GM19395 (cell line): ENCODE measurements around the gene RSPH6A.

ENCODE experiments used
- ATAC-seq: cut with Tn5 transposase; IDR thresholded peaks from one replicate; pipeline ENCODE4 v1.9.1; 2021; ENCODE audit warnings: mild to moderate bottlenecking, moderate library complexity; ENCODE audit not compliant: unreplicated experiment

The RSPH6A gene

DNA sequence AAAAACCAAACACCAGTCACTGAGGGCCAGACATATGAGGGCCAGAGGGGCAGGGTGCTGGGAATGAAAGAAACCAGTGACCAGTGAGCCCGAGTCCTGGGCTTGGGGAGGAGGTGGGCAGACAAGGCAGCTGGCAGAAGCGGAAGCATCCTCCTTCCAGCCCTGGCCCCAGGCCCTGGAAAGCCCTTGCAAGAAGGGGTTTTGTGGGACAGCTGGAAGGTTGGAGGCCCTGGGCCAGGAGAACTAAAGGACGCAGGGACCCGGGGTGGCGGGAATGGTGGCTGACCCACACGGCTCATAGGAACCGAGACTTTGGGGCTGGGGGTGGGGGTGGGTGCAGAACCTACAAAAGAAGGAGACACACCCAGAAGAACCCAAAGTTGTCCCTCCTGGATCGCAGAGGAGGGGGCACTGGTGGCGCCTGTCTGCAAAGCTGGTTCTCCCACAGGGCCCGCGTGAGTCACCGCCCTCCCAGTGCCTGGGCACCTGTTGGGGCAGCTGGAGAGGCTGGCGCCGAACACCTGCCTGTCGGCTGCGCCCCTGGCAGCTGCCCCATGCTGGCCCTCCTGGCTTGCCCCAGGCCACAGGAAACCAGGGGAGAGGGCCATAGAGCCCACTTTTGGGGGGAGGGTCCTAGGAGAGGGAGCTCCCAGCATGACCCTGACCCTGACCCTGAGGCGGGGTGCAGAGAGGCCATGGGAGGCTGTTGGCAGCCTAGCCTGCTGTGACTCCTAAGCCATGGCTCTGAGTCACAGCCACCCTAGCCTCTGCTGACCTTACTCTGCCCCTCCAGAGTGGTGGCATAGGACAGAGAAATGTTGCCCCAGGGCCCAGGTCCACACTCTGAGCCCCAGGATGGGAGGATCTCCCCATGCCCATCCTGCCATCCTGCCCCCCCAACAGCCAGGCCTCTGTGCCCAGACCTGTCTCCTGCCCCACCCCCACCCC, 33.6 kb downstream of the RSPH6A start:
- ATAC-seq: no peak

DNA sequence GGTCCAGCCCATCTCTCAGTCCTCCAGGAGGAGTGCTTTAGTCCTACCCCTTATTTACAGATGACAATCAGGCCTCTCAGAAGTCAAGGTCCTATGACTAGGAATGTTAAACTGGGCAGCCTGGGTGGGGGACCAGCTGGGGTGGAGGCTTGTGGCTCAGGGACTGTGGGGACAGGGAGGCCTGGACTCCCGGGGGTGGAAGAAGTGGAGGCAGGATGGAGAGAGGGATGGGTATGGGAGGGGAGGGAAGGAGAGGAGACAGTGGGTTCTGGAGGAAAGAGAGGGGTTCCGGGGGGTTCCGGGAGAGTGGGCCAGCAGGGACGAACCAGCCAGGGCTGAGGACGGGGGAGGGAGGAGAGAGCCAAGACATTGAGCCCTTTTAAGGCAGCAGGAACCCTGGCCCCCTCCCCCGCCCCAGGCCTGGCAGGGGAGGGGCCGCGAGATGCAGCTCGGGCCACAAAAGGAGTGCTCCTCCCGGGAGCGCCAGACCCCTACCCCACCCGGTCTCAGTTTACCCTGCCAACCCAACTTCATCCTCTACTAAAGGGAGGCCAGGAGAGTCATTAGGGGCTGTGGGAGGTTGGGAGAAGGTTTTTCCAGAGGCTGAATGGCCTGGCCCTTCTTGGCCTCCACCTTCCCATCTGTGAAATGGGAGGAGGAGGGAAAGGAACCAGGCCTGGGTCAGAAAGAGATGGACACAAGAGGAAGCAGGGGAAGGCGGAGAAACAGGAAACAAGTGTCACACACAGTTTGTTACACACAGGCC, 34.5 kb downstream of the RSPH6A start:
- ATAC-seq: no peak

DNA sequence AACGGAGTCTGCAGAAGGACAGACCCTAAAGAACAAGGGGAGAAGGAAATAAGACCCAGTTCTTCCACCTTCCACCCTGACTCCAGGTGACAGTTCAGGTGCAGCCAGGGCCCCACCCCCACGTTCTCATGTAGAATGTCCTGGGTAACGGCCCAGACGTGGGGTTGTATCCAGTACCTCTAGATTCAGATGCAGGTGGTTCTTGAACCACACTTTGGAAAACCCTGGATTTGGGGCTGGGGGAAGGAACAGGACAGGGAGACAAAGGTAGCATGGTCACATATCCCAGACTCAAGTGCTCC, 35.0 kb downstream of the RSPH6A start:
- ATAC-seq: no peak

DNA sequence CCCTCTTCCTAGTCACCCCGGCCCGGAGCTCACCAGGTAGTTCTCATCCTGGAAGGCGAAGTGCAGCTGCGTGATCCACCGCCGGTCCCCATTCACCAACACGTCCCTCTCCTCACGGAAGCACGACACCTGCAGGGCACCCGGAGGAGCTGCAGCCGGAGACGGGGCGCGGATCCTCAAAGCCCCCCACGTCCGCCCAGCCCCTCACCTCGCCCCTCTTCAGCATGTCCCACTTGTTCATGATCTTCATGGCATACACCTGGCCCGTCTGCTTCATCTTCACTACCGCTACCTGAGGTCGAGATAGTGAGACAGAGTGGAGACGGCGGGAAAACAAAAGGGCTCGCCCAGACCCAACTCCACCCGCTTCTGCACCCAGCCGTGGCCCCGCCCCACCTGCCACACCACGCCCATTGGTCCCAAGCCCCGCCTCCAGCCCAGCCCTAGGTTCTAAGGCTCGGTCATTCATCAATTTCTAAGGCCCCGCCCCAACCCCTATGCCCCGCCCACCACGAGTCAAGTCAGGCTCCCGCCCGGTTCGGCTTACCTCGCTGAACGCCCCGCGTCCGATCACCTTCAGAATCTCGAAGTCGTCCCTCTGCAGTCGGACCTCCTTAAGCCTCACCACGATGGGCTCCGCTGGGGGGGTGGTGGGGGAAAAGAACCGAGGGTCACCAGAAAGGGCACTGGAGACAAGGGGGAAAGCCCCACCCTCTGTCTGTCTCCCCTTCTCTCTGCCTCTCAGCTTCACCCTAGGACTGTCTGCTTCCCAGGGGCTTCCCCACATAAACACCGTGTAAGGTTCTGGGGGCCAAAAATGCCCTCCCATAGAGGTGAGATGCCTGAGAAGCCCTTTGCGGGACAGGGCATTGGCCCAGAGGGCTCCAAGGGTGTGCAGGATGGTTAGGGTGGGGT, 35.6 kb downstream of the RSPH6A start:
- peak; percentile 78 for ATAC-seq

DNA sequence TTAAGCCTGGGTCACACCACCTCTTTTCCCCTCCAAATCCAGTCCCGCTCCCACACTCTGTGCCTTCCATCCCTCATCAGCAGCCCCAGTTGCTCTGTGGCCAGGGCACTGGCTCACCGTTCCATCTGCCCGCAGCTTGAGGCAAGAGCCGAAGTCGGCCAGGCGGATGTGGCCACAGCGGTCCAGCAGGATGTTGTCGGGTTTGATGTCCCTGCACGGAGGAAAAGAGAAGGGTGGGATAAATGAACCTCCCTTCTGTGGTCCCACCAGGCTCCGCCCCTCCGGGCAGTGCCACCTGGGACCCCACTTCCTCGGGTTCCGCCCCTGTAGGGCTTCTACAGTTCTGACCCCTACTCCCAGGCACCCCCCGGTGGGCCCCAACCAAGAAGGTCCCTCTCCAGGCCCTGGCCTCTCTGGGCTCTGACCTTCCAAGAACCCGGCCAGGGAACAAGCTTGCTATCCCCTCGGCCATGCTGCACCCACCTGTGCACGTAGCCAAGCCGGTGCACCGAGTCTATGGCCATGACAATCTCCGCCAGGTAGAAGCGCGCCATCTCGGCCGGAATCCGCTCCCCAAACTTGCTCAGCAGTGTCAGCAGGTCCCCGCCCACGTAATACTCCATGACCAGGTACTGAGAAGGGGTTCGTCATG, 37.0 kb downstream of the RSPH6A start:
- no peak for ATAC-seq

DNA sequence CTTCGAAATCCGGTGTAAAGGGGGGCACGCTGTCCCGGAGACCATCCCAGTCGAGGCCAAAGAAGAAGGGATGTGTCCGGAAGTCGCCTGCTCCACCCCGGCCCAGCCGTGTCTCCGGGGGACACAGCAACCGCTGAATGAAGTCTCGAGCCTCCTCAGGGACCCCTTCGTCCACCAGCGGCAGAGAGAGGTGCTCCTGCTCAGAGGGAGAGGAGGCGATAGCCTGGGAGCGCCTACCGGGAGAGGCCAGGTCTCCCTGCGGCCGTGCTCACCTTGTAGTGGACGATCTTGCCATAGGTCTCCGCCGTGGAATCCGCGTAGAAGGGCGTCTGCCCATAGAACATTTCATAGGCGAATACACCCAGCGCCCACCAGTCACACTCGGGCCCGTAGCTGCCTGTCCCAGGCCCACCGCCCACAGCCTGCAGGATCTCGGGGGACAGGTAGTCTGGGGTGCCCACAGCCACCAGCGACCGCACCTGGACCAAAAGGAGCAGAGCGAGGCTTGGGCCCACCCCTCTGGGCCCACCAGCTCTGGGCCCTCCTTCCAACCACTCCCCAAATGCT, 37.6 kb downstream of the RSPH6A start:
- ATAC-seq: no peak

DNA sequence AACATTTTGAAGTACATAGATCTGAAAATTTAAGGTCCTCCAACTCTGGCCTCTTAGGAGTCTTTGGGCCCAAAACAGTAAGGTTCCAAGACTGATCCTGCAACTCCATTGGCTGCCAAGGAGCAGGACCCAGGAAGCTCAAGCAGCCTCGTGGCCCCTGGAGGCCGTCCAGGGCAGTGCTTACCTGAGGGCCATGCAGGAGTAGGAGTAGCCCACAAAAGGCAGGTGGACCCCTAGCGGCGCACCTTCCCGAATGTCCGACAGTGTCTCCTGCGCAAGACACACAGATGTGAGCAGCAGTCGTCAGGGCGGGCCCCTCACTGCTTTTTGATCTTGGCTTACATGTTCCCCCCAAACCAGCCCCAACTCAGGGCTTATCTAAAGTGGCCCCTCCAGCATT, 40.3 kb downstream of the RSPH6A start:
- no peak for ATAC-seq

DNA sequence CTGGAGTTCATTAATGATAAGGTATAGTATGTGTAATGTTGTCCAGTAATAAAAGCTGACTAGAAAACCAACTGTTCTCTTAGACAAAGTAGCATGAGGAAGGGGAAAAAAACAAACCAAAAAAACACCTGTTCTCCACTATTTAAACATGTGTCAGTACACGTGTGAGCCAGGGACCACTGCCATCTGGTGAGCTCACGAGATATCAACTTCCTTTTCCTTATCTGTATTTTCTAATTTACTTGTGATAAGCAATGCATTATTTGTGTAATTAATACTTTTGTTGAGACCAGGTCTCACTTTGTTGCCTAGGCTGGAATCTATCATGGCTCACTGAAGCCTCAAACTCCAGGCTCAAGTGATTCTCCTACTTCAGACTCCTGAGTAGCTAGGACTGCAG, 41.7 kb downstream of the RSPH6A start:
- no peak for ATAC-seq

DNA sequence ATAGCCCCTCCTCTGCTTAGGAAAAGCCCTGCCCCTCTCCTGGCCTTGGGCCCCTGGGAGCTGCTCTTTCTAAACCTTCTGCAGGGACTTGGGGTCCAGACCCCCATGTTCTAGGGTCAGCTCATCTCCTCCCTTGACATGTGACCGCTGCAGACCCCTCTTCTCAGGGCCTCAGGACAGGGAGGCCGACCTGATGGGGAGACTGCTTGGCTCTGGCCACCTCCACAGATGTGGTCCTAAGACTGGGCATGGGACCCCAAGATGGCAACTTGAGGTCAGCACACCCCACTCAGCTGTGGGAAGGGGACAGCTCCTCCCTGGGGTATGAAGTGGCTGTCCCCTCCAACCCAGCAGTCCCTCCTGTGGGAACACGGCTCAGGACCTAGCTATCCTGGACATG, 42.2 kb downstream of the RSPH6A start:
- no peak for ATAC-seq

DNA sequence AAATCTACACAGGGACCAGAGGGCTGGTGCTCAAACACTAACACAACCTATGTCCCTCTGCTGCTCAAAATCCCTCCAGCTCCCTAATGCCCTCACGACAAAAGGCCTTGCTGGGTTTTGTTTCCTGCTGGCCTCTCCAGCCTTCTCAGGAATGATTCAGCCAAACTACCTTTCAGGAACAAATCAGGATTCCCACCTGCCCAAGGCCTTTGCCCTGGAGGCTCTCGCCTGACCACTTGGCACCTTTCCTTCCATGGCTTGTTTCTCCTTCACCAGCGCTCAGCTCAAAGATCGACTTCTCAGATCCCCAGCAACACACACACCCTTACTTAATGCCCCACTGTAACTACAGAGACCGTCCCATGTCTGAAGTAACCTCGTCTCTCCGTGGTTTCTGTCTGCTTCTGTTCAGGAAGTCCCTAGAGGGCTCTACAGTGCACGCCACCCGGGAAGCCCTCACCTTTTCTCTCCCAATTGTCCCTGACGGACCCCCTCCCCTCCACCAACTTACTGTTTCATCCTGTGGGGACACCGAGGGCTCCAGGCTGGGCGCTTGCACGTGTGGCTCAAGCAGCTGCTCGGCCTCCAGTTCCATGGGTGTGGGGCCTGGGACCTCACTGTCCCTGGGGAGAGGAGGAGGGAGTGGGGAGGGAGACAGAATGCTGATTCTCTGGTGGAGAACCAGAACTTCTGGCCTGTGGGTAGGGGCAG, 42.8 kb downstream of the RSPH6A start:
- no peak for ATAC-seq

DNA sequence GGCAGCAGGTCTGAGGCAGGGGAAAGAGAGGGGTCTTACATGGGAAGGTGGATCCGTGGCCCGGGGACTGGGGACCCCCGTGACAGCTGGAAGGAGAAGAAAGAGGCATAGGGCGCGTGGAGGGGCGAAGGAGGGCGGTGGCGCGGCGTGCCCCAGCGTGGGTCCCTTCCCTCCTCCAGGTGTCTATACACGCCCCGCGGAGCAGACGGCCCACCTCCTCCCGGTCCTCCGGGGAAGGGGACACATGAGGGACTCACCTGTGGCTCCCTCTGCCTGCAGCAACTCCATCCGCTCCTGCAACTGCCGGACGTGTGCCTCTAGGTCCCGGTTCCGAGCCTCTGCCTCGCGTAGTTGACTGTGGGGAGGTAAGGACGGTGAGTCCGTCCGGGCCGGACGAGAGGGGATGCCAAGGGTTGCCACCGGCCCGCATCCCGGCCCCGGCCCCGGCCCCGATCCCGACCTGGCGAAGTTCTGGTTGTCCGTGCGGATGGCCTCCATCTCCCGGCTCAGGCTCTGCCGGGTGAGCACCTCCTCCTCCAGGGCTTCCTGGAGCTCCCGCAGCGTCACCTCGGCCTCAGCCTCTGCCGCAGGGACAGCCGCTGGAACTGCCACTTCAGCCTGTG, 43.7 kb downstream of the RSPH6A start:
- no peak for ATAC-seq

DNA sequence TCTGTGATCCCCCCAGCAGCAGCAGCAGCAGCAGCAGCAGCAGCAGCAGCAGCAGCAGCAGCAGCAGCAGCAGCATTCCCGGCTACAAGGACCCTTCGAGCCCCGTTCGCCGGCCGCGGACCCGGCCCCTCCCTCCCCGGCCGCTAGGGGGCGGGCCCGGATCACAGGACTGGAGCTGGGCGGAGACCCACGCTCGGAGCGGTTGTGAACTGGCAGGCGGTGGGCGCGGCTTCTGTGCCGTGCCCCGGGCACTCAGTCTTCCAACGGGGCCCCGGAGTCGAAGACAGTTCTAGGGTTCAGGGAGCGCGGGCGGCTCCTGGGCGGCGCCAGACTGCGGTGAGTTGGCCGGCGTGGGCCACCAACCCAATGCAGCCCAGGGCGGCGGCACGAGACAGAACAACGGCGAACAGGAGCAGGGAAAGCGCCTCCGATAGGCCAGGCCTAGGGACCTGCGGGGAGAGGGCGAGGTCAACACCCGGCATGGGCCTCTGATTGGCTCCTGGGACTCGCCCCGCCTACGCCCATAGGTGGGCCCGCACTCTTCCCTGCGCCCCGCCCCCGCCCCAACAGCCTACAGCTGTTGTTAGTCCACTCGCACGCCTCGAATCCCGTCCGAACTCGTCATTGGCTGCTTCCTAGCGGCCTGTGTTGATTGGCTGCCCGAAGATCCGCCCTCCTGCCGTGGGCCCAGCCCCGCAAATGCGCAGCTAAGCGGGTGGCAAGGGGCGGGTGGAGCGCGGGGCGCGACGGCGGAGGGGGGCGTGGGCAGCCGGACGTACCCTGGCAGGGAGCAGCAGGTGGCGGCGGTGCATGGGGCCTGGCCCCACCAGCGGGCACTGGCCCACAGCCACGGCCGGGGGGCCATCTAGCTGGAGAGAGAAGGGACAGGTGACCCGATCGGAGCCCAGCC, 44.7 kb downstream of the RSPH6A start:
- ATAC-seq: peak; percentile 56

DNA sequence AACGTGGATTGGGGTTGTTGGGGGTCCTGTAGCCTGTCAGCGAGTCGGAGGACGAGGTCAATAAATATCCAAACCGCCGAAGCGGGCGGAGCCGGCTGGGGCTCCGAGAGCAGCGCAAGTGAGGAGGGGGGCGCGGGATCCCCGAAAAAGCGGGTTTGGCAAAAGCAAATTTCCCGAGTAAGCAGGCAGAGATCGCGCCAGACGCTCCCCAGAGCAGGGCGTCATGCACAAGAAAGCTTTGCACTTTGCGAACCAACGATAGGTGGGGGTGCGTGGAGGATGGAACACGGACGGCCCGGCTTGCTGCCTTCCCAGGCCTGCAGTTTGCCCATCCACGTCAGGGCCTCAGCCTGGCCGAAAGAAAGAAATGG, 45.3 kb downstream of the RSPH6A start:
- ATAC-seq: peak; percentile 18

DNA sequence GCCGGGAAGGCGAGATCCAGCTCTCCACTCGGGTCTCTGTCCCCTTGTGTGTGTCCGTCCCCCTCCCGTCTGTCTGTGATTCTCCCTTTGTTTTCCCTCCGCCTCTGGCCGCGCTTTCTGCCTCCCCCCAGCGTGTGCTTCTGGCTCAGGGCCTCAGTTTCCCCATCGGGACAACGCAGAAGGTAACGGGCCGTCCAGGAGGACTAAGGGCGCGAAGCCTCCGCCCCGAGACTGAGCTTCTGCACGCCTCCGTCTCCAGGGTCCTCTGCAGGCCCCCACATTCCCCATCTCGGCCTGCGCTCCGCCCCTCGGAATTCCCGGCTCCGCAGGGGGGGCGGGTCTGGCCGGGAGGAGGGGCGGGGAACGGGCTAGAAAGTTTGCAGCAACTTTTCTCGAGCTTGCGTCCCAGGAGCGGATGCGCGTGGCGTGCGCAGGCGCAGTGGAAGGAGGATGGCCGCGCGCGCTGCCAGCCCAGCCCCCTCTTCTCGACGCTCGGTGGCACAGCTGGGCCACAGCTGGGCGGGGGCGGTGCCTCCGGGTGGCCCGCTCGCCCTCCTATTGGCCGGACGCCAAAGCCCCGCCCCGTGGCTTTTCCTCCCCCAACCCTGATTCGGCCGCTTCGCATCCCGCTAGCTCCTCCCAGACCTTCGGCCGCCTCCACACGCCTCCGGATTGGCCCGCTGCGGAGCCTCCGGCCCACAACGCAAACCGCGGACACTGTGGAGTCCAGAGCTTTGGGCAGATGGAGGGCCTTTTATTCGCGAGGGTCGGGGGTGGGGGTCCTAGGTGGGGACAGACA, 45.9 kb downstream of the RSPH6A start, which contains the start of gene SIX5:
Gene SIX5 (minus strand): TSS at position 269 of the 799 bp plus-strand sequence. CDS start 408 bp downstream, outside the sequence.
- ATAC-seq: peak; percentile 41

DNA sequence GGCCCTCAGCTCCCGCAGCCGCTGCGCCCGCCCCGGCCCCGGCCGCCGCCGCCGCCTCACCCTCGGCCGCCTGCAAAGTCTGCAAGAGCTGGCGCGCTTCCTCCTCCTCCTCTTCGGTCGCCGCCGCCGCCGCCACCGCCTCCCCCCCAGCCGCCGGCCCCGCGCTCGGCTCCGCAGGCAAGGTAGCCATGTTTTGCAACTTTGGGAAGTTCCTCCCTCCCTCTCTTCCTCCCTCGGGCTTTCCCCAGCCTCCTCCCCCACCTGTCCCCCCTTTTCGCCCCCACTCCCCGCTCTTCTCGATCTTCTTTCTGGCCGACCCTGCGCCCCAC, 46.5 kb downstream of the RSPH6A start:
- ATAC-seq: no peak

DNA sequence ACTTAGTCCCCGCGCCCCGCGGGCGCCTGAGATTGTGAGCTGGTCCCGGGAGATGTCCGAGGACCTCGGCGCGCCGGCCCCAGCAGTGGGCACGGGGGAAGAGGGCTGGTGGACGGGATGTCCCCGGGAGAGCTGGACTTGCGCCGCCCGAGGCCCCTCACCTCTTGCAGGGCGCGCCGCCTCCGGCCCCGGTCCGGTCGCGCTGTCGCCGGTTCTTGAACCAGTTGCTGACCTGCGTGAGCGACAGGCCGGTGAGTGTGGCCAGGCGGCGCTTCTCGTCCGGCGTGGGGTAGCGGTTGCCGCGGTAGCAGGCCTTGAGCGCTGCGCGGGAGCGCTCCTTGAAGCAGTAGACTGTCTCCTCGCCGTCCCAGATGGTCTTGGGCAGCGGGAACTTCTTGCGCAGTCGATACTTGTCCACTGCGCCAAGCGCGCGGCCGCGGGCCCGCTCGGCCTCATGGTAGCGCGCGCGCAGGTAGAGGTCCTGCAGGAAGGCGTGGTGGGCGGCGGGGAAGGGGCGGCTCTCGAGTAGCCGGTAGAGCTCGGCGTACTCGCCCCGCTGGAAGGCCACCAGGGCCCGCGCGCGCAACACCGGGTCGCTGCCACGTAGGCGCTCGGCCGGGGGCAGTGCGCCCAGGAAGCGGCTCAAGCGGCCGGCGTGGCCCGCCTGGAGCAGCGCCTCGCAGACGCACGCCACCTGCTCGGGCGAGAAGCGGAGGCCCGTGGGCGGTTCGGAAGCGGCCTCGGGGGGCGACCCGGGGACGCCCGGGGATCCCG, 47.0 kb downstream of the RSPH6A start:
- ATAC-seq: no peak

DNA sequence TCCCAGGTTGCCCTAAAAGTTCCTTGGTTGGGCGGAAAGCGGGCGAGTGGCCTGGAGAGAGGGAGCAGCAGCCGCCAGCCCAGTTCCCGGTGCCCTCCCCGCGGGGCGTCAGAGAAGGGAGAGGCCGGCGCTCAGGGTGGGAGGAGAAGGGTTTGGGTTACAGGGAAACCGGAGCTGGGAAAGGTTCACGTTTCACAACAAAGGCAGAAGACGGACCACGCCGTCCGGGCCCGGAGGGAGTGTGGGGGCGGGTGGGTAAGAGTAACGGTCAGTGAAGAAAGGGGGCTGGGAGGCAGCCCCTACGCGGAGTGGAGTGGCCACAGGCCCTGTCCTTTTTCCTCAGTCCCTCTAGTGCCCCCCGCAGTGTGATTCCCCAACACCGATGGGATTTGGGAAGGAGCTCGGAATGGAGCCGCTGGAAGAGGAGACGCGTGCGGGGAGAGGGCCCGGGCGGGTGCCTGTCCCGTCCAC, 47.7 kb downstream of the RSPH6A start:
- no peak for ATAC-seq
